GM18507 (cell line): ENCODE results near the gene LMBR1L.

Source experiments
- DNase-seq: peaks from one replicate; pipeline ENCODE4 v3.0.0; 2011; ENCODE audit warnings: low read depth; ENCODE audit not compliant: insufficient read length; ENCODE audit errors: extremely low spot score
- FAIRE-seq: peaks from 2 replicates; lab custom pipeline; 2011; peaks lifted over from hg19 to GRCh38; lab: Jason Lieb, UNC

Gene LMBR1L

GRCh38 chr12:49059045-49059298, 51.7 kb downstream of the LMBR1L start:
- DNase-seq (no peak), FAIRE-seq (no peak)

- no peak for FAIRE-seq
Measured at GRCh38 chr12:49058366-49059044, 52.1 kb downstream of the LMBR1L start.

GRCh38 chr12:49057888-49058287, 52.8 kb downstream of the LMBR1L start:
- peak; percentile 50 for FAIRE-seq
- no peak for DNase-seq

More at GRCh38 chr12:49058366-49059044, 52.1 kb downstream of the LMBR1L start:
- DNase-seq: no peak

GRCh38 chr12:49055978-49056754, 54.5 kb downstream of the LMBR1L start:
- DNase-seq (peak; percentile 70), FAIRE-seq (peak; percentile 98)

GRCh38 chr12:49055092-49055491, 55.6 kb downstream of the LMBR1L start:
- DNase-seq (no peak), FAIRE-seq (no peak)

- FAIRE-seq: no peak
- DNase-seq: no peak
Measured at GRCh38 chr12:49054524-49054923, 56.1 kb downstream of the LMBR1L start.

GRCh38 chr12:49054096-49054495, 56.6 kb downstream of the LMBR1L start:
- FAIRE-seq: no peak
- no peak for DNase-seq

- DNase-seq (no peak), FAIRE-seq (no peak)
Measured at GRCh38 chr12:49052451-49053208, 58.0 kb downstream of the LMBR1L start.

GRCh38 chr12:49051777-49052438, 58.7 kb downstream of the LMBR1L start:
- FAIRE-seq: no peak
- DNase-seq: no peak

- FAIRE-seq (no peak), DNase-seq (no peak)
Measured at GRCh38 chr12:49051373-49051764, 59.3 kb downstream of the LMBR1L start.

GRCh38 chr12:49050507-49051372, 59.9 kb downstream of the LMBR1L start:
- DNase-seq (no peak), FAIRE-seq (no peak)

GRCh38 chr12:49049566-49050224, 61.0 kb downstream of the LMBR1L start:
- FAIRE-seq (no peak), DNase-seq (no peak)

GRCh38 chr12:49048953-49049352, 61.7 kb downstream of the LMBR1L start:
- FAIRE-seq (no peak), DNase-seq (no peak)
